Dendritic cell treated with granulocyte-macrophage colony-stimulating factor and Interleukin-4, amounts not matched to agents 40 ng/mL and 50 ng/mL, for 4 days (primary cell): ENCODE data around the gene KLF14.
A peak's percentile ranks its signal among the peaks of the same experiment; 100 is the strongest.

ENCODE experiments used
- H3K27ac Mint-ChIP-seq: one replicate; pipeline ENCODE4 v1.8.0; 2022; ENCODE audit warnings: mild to moderate bottlenecking, mixed read lengths
- H3K27me3 Mint-ChIP-seq: one replicate; pipeline ENCODE4 v1.8.0; 2022; ENCODE audit warnings: mild to moderate bottlenecking, mixed read lengths
- H3K36me3 Mint-ChIP-seq: one replicate; pipeline ENCODE4 v1.8.0; 2022; ENCODE audit warnings: low read depth, mixed read lengths
- H3K4me1 Mint-ChIP-seq: one replicate; pipeline ENCODE4 v1.8.0; 2022; ENCODE audit warnings: low read depth, mixed read lengths
- H3K4me3 Mint-ChIP-seq: one replicate; pipeline ENCODE4 v1.8.0; 2022; ENCODE audit warnings: mild to moderate bottlenecking, moderate library complexity, mixed read lengths
- H3K9me3 Mint-ChIP-seq: one replicate; pipeline ENCODE4 v1.8.0; 2022; ENCODE audit warnings: mixed read lengths
- intact Hi-C: fragments of 100-400 bp; cut with micrococcal nuclease; formaldehyde crosslinking; loops from one replicate; pipeline ENCODE4 v1.15.0; 2022

The KLF14 gene

GRCh38 chr7:130736298-130736900 lies 2.4 kb upstream of the KLF14 start:
- peaks cover 55% of the 10 kb centered on the region for H3K27me3 Mint-ChIP-seq
- H3K9me3 Mint-ChIP-seq = peaks cover 10% of the 10 kb centered on the region

DNA sequence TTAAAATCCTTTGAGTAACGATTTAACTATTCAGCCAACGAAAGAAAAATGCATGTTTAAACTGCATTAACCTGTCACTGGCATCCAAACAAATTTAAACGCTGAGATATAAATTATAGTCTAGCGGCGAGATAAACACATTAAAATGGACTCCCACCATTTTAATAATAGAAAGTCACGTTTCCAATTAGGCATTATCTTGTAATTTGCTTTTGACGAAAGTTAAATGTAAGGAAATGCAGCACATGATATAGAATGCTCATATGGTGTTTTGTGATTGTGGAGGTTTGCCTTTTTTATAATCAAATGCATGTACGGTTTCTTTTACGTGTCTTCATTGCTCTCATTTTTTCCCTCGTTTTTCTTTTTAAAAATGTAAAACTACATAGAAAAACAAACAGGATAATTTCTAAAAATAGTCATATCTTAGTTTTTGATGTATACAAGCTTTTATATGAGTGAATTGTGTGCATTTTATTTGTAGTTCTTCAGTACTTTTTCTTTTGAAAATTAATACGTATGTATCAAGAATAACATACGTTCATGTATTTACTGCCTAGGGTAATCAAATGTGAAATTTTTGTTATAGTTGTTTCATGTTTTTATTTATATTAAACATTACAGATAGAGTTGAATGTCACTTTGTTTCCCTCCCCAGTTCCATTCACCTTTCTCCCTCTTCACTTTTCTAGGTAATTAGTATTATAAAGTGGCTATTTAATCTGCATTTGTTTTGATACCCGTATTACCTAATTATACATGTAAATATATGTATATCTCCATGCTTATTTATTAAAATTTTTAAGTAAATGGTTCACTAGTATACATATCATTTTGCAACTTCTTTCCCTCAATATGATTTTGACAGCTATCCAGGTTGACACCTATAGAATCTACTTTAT lies 1.1 kb upstream of the KLF14 start:
- no peak overlapping the region for H3K27ac Mint-ChIP-seq
- H3K4me3 Mint-ChIP-seq = peak overlapping the region; percentile 73
- H3K36me3 Mint-ChIP-seq = peaks cover 10% of the 10 kb centered on the region

More at GRCh38 chr7:130736298-130736900, 2.4 kb upstream of the KLF14 start:
- peaks cover 6% of the 10 kb centered on the region for H3K4me1 Mint-ChIP-seq
- intact Hi-C loops = no loop called here
- peaks cover 10% of the 10 kb centered on the region for H3K36me3 Mint-ChIP-seq
- H3K27ac Mint-ChIP-seq = no peak overlapping the region
- no peak overlapping the region for H3K4me3 Mint-ChIP-seq

DNA sequence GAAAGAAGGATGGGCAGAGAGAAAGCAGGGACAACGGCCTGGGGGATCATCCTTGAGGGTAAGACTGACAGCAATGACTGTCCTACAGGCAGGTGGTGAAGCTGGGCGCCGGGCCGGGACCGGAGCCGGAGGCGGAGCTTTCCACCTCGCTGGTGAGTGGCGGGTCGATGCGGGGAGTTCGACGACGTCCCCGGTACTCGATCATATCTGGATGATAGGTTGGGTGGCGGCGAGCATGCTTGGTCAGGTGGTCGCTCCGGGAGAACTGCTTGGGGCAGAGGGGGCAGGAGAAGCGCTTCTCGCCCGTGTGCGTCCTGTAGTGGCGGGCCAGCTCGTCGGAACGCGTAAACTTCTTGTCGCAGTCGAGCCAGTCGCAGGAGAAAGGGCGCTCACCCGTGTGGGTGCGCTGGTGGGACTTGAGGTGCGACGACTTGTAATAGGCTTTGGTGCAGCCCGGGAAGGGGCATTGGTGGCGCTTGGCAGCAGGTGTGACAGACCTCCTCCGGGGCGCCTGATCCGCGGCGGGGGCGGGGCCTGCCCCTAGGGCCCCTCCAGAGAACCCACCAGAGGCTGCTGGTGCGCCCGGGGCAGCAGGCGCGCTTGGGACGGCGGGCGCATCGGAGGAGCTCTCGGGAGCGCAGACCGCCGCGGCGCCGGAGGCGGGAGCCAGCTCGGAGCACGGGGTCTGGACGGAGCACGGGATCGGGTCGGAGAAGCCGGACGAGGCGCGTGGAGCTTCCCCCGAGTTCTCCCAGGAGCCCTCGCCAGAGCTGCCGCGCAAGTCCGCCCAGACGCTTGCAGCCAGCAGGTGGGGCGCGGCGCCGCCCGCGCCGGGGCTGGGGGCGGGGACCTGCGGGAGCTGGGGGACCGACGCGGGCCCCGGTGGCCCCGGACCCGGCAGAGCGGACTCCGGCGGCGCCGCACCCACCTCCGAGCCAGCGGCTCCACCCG lies 752 bp downstream of the KLF14 start:
- Mint-ChIP-seq H3K36me3 (peaks cover 10% of the 10 kb centered on the region), H3K4me3 (peak overlapping the region; percentile 63), H3K27me3 (peaks cover 71% of the 10 kb centered on the region), H3K9me3 (peaks cover 16% of the 10 kb centered on the region), H3K4me1 (peaks cover 6% of the 10 kb centered on the region), H3K27ac (no peak overlapping the region)
- intact Hi-C loops = no loop called here

More for the DNA sequence above, 1.1 kb upstream of the KLF14 start:
- Mint-ChIP-seq H3K4me1 (peaks cover 6% of the 10 kb centered on the region), H3K9me3 (peaks cover 16% of the 10 kb centered on the region), H3K27me3 (peaks cover 68% of the 10 kb centered on the region)
- intact Hi-C loops = no loop called here

DNA sequence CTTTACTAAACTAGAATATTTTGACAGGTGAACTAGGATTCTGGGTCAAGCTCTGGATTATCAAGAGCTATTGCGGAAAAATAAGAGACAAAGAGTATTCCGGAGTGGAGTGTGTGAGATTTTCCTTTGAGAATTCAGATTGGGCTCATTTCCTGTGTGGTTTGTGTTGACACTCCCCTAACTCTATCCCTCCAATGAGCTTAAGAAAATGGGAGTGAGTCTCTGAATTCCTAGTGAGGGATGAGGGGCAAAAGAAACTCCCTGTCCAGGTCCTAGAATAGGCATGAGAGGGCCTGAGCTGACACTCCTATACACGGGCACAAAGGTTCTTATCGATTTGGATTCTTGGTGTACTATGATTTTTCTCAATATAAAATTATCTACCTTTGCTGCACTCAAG lies 10.2 kb downstream of the KLF14 start:
- Mint-ChIP-seq H3K27me3 (peaks cover 33% of the 10 kb centered on the region), H3K4me3 (no peak overlapping the region), H3K4me1 (no peaks in the 10 kb centered on the region), H3K27ac (no peak overlapping the region), H3K9me3 (no peaks in the 10 kb centered on the region), H3K36me3 (no peaks in the 10 kb centered on the region)
- intact Hi-C loops = no loop called here

GRCh38 chr7:130721486-130722277 lies 12.3 kb downstream of the KLF14 start:
- intact Hi-C loops = loop anchor here (1.0 kb wide), 1 partner anchor 479 kb away; no protein-coding TSS in a partner anchor
- H3K36me3 Mint-ChIP-seq = no peaks in the 10 kb centered on the region

GRCh38 chr7:130719541-130719940 lies 14.5 kb downstream of the KLF14 start:
- no peaks in the 10 kb centered on the region for H3K4me1 Mint-ChIP-seq
- no peaks in the 10 kb centered on the region for H3K9me3 Mint-ChIP-seq
- H3K36me3 Mint-ChIP-seq = no peaks in the 10 kb centered on the region
- H3K27me3 Mint-ChIP-seq = peaks cover 16% of the 10 kb centered on the region
- no peak overlapping the region for H3K4me3 Mint-ChIP-seq
- no peak overlapping the region for H3K27ac Mint-ChIP-seq
- intact Hi-C loops = no loop called here

More at GRCh38 chr7:130721486-130722277, 12.3 kb downstream of the KLF14 start:
- Mint-ChIP-seq H3K9me3 (no peaks in the 10 kb centered on the region), H3K4me1 (no peaks in the 10 kb centered on the region), H3K27ac (no peak overlapping the region), H3K4me3 (no peak overlapping the region), H3K27me3 (peaks cover 26% of the 10 kb centered on the region)

GRCh38 chr7:130712416-130712815 lies 21.6 kb downstream of the KLF14 start:
- Mint-ChIP-seq H3K27me3 (peaks cover 8% of the 10 kb centered on the region), H3K9me3 (no peaks in the 10 kb centered on the region), H3K4me3 (no peak overlapping the region), H3K36me3 (no peaks in the 10 kb centered on the region), H3K4me1 (no peaks in the 10 kb centered on the region), H3K27ac (no peak overlapping the region)
- intact Hi-C loops = no loop called here

GRCh38 chr7:130708766-130709165 lies 25.2 kb downstream of the KLF14 start:
- intact Hi-C loops = no loop called here
- Mint-ChIP-seq H3K4me1 (no peaks in the 10 kb centered on the region), H3K36me3 (no peaks in the 10 kb centered on the region), H3K27ac (no peak overlapping the region), H3K9me3 (no peaks in the 10 kb centered on the region), H3K4me3 (no peak overlapping the region), H3K27me3 (peaks cover 3% of the 10 kb centered on the region)

DNA sequence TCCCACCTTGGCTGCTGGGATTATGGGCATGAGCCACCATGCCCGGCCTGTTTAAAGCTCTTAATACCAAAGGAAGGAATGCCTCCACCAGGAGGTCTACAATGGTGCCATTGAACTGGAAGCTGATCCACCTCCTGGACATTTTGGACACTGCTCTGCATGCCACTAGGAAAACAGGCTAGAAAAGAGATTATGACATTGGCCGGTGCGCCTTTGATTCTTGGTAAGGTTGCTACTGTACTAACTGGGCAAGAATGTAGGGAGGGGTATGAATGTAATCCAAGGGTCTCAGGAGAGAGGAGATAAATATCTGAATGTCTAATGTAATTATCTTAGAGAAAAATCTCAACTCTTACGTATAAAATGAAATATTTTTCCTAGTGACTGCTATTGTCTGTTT lies 26.0 kb downstream of the KLF14 start:
- peaks cover 3% of the 10 kb centered on the region for H3K27me3 Mint-ChIP-seq
- H3K4me3 Mint-ChIP-seq = no peak overlapping the region
- no peaks in the 10 kb centered on the region for H3K36me3 Mint-ChIP-seq
- H3K27ac Mint-ChIP-seq = no peak overlapping the region
- no peaks in the 10 kb centered on the region for H3K4me1 Mint-ChIP-seq
- no peaks in the 10 kb centered on the region for H3K9me3 Mint-ChIP-seq
- intact Hi-C loops = no loop called here

DNA sequence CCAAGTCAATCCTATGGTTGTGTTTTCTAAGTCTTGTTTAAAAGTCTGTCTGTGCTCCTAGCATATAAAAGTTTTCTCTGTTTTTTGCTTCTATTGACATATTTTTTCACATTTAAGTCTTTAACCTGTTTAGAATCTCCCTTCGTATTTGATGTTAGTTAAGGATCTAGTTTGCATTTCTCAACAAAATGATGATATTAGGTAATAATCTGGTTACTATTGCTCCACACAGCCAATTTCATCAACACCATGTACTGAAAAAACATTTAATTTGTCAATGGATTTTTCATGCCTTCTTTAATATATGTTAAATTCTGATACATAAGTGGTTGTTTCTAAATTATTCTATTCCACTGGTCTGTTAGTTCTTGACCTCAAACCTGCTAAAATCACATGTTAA lies 30.2 kb downstream of the KLF14 start:
- H3K4me1 Mint-ChIP-seq = no peaks in the 10 kb centered on the region
- H3K27me3 Mint-ChIP-seq = peaks cover under 1% of the 10 kb centered on the region
- H3K36me3 Mint-ChIP-seq = no peaks in the 10 kb centered on the region
- H3K9me3 Mint-ChIP-seq = no peaks in the 10 kb centered on the region
- no peak overlapping the region for H3K4me3 Mint-ChIP-seq
- intact Hi-C loops = no loop called here
- H3K27ac Mint-ChIP-seq = no peak overlapping the region

DNA sequence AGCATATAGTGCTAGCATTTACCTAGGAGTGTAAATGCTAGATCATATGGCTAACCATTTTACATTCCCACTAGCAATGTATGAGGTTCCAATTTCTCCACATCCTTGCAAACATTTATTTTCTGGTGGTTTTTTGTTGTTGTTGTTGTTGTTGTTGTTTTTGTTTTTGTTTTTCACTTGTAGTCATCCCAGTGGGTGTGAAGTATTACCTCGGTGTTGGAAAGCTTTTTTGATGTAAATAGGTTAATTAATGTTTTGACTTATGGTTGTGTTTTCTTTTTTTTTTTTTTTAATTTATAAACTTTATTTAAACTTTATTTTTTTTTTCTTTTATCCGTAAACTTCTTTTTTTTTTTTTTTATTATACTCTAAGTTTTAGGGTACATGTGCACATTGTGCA lies 32.4 kb downstream of the KLF14 start:
- Mint-ChIP-seq H3K27ac (no peak overlapping the region), H3K36me3 (no peaks in the 10 kb centered on the region), H3K27me3 (no peaks in the 10 kb centered on the region), H3K9me3 (no peaks in the 10 kb centered on the region), H3K4me1 (no peaks in the 10 kb centered on the region), H3K4me3 (no peak overlapping the region)
- intact Hi-C loops = no loop called here

GRCh38 chr7:130700760-130701159 lies 33.2 kb downstream of the KLF14 start:
- Mint-ChIP-seq H3K4me3 (no peak overlapping the region), H3K9me3 (no peaks in the 10 kb centered on the region), H3K27ac (no peak overlapping the region), H3K4me1 (no peaks in the 10 kb centered on the region), H3K27me3 (no peaks in the 10 kb centered on the region), H3K36me3 (no peaks in the 10 kb centered on the region)
- intact Hi-C loops = no loop called here

DNA sequence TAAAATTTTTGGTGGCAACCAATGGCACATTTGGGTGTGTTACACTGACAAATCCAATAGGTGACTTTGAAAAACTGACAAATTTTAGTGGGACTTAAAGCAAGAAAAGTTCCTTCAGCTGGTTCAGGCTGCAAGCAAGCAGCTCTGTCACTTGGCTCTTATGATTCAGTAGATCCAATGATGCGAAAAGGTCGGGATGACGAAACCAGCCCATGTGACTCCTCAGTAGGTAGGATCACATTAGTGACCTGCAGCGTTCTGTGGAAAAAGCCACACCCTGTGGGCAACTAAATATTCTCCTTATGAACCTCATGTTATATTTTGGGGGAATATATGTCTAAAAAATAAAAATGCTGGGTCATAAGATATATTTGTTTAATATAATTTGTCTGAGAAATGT lies 34.3 kb downstream of the KLF14 start:
- Mint-ChIP-seq H3K9me3 (no peaks in the 10 kb centered on the region), H3K27ac (no peak overlapping the region), H3K36me3 (no peaks in the 10 kb centered on the region), H3K27me3 (no peaks in the 10 kb centered on the region), H3K4me1 (no peaks in the 10 kb centered on the region), H3K4me3 (no peak overlapping the region)
- intact Hi-C loops = loop anchor here (10.0 kb wide), 1 partner anchor 625 kb away; the partner anchor contains the start of gene KLHDC10
